Stimulated activated CD8-positive, alpha-beta memory T cell treated with anti-CD3 and anti-CD28 coated beads, Interleukin-2, amount 100 ng/mL, for 1 hour (primary cell): ENCODE measurements around the gene KLF18.
"Not testable (repeated sequence)": the region's sequence is repeated elsewhere in the genome, so short reads cannot be mapped to it uniquely, and the experiment has no call there.

Experiments used
- DNase-seq, 2 donors: peaks; one replicate each; pipeline ENCODE4 v3.0.0-alpha.2; 2020; ENCODE audit warnings: low read depth in 2 of 2

KLF18 gene

DNA sequence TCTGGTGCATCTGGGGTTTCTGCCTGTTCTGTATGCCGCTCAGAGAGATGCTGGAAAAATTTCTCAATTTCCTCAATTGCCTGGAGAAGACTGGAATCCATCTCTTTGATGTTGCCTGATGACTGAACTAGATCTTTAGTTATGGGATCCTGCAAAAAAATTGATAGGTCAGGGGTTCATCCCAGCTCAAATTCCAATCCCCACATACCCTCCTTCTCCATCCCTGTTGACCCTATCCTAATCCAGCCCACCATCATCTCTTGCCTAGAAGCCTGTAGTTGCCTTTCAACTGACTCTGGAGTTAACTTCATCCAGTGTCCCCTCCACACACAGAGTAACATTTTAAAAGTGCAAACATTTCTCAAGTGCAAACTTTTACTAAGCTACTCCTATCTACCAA, at the start of gene KLF18:
Gene KLF18, minus strand, starts transcription at position 101 of the 400 bp plus-strand sequence. Its CDS starts 0 bp downstream, at position 101.
- DNase-seq, result no peak

DNA sequence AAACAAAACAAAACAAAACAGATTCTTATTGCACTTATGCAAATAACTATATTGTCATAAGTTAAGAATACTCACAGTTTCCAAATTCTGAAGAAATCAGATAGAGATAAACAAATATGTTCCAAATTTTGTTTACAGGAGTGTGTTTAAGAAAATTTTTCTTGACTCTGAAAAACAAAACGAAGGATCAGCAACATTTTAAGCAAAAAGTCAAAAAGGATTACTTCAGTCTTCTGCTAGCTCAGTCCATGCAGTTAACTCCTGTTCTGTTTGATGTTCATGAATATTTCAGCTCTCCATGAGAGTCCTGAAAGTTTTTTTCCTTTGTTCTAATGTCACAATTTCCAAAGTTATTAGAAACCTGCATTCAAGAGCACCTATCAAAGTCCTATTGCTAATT, 33.2 kb upstream of the KLF18 start:
- no peak for DNase-seq

DNA sequence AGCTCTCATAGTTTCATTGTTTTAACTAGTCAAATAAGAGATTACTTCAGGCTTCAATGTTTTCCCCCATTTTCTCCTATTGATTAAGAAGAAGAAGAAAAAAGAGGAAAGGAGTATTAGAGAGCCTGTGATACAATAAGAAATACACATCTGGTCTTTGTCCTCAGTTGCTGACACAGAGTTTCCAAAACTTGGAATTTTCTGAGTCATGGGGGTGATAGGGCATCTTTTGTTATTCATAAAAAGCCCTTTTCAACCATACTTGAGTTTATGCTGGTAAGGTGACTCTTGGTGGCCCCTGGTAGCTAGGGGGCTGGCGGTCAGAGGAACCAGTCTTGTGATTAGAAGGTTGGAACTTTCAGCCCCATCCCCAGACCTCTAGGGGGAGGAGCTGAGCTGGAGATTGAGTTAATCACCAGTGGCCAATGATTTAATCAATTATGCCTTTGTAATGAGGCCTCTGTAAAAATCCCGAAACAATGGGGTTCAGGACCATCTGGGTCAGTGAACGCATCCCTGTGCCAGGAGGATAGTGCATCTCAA, 28.9 kb upstream of the KLF18 start:
- DNase-seq, result no peak

DNA sequence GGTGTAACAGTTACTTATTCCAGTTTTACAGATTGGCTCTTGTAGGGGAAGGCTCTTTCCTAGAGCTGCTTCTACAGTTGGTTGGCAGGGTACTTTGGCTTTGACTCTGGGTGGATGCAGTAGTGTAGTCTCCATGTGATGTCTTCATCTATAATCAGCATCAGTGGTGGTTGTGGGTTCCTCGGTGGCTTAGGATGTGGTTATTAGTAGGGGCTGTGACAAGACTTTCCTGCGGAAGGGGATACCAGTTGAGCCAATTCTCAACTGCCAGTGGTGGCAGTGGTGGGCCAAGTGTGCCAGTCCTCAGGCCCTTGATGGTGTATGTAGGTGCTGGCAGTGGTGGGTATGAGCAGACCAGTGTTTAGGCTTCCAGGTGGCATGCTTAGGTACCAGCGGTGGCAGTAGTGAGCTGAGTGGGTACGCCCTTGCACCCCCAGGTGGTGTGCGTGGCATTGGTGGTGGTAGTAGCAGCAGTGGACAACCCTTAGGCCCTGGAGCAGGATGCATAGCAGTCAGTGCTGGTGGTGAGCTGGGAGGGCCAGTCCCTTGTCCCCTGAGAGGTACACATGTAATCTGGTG, 27.2 kb upstream of the KLF18 start:
- DNase-seq, result no peak

DNA sequence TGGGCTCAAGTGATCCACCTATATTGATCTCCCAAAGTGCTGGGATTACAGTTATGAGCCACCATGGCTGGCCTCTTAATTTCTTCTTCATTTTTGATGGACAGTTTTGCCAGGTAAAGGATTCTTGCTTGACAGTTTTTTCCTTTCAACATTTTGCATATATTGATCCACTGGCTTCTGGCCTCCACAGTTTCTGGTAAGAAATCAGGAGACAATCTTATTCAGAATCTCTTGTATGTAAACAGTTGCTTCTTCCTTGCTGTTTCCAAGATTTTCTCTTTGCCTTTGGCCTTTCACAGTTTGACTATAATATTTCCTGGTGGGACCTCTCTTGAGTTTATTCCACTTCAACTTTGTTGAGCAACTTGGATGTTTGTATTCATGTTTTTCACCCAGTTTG, 20.1 kb upstream of the KLF18 start:
- no peak for DNase-seq

DNA sequence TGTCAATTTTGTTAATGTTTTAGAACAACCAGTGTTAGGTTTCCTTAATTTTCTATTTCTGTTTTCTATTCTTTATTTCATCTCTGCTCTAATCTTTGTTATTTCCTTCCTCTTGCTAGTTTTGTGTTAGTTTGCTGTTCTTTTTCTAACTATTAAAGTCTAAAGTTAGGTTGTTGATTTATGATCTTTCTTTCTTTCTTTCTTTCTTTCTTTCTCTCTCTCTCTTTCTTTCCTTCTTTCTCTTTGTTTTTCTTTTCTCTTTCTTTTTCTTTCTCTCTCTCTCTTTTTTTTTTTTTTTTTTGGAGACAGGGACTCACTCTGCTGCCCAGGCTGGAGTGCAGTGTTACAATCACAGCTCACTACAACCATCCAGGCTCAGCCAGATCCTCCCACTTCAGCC, 17.4 kb upstream of the KLF18 start:
- DNase-seq, result no peak

DNA sequence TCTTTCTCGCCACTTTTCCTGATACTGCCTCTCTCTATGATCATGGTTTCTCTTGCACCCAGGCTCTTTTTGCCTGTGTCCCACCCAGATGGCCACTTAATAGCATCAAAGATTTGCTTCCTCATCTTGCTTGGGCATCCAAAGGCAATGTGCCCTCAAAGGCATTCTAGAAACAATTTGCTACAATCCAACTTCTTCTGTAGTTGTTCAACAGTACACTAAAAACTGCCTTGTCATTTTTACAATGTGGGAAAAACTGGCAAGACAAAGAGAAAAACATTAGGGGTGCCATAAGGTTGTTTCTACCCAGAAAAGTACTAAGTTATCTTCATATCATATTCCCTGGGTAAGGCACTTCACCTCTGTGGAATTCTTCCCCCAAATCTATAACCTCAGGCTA, 16.5 kb upstream of the KLF18 start:
- no peak for DNase-seq

DNA sequence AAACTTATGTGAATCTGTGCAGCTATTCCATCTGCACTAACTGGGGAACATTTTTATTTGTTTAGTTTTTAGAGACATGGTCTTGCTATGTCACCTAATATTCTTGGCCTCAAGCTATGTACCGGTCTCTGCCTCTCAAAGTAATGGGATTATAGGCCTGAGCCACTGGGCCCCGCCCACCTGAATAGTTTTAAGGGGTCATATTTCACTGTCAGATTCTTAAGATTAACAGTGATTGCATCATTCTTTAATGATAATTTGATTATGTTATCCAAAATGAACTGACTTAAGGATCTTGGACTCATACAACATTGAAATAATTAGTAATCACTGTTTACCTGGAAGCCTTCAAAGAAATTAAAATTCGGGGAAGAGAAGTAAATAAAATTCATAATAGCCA, 12.6 kb upstream of the KLF18 start:
- DNase-seq, result no peak

DNA sequence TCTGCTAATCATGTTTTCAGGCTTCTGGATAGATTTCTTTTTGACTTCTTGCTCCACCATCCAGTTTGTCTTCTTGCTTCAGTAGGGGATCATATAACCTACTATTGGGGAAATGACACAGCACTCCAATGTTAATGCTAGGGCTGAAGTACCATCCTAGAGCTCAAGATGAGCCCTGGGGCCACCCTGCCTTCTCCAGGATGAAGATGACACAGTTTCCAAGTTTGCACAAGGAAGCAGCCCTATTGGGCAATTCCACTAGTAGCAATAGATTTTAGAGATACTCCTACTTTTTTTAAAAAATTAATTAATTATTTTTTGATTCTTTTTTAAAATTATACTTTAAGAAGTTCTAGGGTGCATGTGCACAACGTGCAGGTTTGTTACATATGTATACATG, 11.3 kb upstream of the KLF18 start:
- DNase-seq, result no peak

DNA sequence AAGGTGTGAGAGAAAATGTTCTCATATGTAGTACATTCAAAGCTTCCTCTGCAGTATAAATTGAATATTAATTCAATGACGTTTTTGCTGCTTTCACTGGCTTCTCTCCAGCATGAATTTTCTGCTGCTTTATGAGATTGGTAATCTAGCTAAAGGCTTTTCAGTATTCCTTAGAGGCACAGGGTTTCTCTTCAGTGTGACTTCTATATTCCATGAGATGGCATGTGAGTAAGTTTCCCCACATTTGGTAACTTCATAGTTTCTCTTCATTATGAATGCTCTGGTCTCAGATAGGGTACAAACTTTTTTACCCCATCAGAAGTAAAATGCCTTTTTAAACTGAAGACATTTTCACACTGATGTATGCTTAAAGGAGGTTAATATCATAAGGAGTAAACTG, 10.4 kb upstream of the KLF18 start:
- DNase-seq, result no peak

DNA sequence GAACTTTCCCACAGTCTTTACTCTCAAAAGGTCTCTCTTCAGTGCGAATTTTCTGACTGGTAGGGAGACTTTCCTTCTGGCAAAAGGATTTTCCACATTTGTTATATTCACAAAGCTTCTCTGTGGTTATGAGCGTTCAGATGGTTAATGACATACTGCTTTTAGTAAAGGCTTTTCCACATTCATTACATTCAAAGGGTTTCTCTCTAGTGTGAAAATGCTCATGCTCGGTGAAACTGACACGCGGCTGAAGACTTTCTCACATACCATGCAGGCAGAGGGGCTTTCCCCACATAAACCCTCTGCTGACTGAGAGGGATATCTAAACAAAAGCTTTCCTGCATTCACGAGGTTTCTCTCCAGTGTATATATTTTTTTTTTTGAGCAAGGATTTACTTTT, 9.9 kb upstream of the KLF18 start:
- DNase-seq, result no peak

DNA sequence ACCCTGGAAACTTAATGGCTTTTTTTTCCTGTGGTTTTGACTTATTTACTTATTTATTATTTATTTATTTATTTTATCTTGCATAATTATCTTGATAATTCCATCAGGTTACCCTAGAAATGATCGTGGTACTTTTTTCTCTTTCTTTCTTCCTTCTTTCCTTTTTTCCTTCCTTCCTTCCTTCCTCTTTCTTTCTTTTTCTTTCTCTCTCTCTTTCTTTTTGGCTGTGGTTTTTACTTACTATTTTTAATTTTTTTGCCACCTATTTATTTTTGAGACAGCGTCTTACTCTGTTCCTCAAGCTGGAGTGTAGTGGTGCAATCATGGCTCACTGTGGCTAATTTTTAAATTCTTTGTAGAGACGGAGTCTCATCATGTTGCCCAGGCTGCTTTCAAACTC, 6.2 kb upstream of the KLF18 start:
- no peak for DNase-seq

DNA sequence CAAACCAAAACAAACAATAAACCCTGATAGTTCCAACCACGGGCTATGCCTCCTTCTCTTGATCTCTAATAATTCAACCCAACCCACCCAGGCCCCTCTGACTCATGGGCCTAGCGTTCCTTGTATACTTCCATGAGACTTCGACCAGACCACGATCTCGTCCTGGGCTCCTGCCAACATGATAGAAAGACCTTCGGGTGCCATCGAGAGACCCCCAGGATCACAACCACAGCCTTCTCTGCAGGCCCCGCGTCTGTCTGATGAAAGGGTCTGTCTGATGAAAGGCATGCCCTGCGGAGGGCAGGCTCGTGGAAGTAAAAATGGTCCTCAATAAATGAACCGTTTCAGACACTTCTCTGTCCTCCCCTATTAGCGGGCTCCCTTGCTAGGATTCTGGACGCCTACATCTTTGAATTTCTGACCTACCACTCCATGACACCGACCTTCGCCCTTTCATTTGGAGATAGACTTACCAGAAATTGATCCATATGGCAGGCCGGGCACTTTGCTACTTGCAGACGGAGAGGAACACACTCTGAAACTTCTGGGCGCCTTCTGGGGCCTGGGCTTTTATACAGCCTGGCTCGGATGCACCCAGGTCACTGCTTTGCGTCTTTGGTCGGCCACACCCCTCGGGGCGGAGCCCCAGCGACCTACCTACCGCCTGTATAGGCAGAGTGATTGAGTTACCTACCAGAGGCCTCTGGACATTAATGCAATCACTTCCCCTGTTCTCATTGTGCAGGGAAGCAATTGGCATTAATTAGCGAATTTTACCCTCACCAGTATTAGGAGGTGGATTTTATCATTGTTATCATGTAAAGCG, 5.3 kb upstream of the KLF18 start:
- no peak for DNase-seq

DNA sequence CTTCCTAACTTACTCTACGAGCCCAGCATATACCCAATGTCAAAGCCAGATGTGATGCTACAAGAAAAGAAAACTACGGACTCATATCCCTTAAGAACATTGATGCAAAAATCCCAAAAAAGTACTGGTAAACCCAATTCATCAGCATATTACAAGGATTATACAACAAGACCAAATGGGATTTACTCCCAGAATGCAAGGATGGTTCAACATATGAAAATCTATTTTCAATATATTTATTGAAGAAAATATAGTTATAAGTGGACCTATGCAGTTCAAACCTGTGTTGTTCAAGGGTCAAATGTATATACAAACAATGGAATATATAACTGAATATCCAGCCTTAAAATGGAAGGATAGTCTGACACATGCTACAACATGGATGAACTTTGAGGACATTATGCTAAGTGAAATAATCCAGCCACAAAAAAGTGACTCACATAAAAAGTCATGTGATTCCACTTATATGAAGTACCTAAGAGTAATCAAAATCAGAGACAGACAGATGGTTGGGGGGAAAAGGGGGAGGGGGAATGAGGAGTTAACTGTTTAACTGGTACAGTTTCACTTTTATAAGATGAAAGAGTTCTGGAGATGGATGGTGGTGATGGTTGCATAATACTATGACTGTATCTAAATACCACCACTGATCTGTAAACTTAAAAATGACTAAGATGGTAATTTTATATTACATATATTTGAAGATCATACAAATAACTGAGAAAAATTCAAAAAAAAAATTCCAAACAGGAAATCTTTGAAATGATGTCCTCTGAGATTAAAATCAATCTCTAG, 3.7 kb upstream of the KLF18 start:
- no peak for DNase-seq

DNA sequence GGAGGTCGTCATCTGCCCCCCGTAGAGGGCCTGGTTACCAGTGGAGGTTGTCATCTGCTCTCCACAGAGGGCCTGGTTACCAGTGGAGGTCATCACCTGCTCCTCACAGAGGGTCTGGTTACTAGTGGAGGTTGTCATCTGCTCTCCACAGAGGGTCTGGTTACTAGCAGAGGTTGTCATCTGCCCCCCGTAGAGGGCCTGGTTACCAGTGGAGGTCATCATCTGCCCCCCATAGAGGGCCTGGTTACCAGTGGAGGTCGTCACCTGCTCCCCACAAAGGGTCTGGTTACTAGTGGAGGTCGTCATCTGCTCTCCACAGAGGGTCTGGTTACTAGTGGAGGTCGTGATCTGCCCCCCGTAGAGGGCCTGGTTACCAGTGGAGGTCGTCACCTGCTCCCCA, 1.9 kb downstream of the KLF18 start:
- not testable (repeated sequence) for DNase-seq

DNA sequence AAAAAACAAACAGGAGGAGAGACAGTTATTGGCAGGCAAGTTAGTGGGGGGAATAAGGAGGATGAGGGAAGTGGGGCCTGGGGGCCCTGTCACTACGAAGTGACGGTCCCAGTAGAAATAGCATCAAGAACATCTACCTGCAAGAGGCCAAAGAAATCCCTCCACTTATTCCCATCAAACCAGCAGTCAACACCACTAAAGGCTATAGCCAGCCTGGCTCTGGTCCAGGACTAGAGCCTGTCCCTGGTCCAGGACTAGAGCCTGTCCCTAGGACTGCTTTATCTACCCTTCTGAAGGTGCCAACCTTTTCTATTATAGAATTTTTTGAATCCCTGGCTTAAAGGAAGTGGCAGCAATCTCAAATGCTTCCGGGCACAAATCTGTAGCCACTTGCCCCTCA, 3.2 kb downstream of the KLF18 start:
- no peak for DNase-seq

DNA sequence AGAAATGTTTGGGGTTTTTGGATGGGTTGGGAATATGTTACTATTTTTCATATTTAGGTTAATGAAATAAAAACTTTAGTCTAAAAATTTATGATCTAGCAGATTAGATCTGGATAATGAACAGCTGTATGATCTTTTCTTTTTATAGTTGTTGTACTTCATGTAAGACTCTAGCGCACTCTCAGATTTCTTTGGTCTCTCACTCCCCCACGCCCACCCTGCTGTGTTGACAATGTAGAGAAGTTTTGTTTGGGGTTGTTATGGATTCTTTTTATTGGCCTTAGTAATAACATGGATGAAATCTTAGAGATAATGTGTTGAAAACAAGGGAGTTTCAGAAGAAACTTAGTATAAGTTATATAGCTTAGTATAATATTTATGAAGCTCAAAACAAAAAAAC, 5.5 kb downstream of the KLF18 start:
- no peak for DNase-seq

DNA sequence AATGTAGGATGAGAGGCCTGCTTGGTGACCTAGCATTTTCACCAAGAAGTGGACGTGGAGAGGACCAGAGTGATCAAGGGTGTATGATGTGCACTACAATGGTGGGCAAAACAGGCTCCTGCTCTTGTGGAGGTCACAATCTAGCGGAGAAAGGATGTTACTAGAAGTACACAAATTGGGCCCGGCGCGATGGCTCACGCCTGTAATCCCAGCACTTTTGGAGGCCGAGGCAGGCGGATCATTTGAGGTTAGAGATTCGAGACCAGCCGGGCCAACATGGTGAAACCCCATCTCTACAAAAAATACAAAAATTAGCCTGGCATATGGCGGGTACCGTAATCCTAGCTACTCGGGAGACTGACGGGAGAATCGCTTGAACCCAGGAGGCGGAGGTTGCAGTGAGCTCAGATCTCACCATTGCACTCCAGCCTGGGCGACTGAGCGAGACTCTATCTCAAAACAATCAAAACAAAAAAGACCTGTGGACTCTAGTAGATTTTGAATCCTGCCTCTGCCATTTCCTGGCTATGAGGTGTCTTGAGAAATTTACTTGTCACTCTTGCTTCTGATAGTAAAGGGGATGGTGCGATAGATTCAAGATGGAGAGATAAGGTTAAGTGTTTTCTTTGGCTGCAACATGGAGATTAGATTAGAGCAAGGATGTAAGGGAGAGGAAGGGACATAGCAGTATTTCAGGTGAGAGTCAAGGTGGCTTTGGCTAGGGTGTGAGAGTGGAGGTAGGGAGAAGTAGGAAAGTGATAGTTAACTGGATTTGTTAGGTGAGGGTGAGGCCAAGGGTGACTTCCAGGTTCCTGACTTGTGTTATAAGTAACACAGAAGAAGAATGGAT, 7.1 kb downstream of the KLF18 start:
- no peak for DNase-seq

DNA sequence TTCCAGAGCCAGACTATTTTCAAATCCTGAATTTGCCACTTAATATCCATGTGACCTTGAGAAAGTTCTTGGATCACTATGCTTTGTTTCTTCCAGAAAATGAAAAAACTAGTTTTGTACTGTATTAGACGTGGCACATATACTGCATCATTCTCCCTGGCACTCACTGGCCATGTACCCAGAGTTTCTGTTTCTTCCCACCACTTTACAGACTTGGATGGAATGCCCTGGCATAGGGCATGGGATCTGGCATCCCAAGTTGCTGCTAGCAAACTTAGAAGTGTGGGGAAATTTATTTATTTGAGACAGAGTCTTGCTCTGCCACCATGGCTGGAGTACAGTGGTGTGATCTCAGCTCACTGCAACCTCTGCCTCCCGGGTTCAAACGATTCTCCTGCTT, 10.0 kb downstream of the KLF18 start:
- DNase-seq, result no peak

DNA sequence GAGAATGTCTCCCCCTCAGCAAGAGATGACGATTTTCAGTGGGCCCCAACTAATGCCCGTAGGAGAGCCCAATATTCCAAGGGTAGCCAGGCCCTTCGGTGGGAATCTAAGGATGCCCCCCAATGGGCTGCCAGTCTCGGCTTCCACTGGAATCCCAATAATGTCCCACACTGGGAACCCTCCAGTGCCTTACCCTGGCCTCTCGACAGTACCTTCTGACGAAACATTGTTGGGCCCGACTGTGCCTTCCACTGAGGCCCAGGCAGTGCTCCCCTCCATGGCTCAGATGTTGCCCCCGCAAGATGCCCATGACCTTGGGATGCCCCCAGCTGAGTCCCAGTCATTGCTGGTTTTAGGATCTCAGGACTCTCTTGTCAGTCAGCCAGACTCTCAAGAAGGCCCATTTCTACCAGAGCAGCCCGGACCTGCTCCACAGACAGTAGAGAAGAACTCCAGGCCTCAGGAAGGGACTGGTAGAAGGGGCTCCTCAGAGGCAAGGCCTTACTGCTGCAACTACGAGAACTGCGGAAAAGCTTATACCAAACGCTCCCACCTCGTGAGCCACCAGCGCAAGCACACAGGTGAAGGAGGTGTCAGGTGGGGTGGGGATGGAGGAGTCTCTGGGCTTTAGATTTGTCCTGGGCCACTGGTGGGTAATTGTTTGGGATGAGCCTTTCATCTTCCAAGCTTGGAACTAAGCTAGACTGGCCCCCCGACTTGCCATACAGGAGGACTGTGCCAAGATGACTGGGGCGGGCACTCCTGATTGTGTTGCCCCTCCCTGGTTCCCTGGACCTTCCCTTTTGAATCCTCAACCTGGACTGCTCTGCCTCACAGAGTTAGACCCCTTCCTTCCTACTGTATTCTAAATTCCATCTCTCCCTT, 11.6 kb downstream of the KLF18 start:
- DNase-seq, result no peak
